Astrocyte of the cerebellum (primary cell): ENCODE results near the gene CTSC.
A peak's percentile ranks its signal among the peaks of the same experiment; 100 is the strongest.

ENCODE experiments used
- DNase-seq: peaks from one replicate; pipeline ENCODE4 v3.0.0-alpha.2; 2011; ENCODE audit warnings: low read depth
- H3K4me3 ChIP-seq: 2 replicates; pipeline ENCODE4 v1.5.1; 2011; ENCODE audit warnings: mild to moderate bottlenecking, low read depth, low read length, moderate library complexity
- CTCF ChIP-seq: IDR thresholded peaks from 2 replicates; pipeline ENCODE4 v1.5.1; 2012; ENCODE audit warnings: low read length, low read depth, moderate library complexity, mild to moderate bottlenecking; ENCODE audit errors: missing control alignments
- in situ Hi-C: cut with HindIII; loops from 2 replicates; pipeline ENCODE4 v1.10.0; 2017; ENCODE audit warnings: low sequenced_read_pairs

The CTSC gene

GRCh38 chr11:88284336-88285050, 53.0 kb downstream of the CTSC start:
- in situ Hi-C loops = no loop called here
- TF ChIP-seq CTCF = no peak
- no peak for DNase-seq

GRCh38 chr11:88282747-88283515, 54.6 kb downstream of the CTSC start:
- no peak overlapping the region for H3K4me3 ChIP-seq
- no peak for TF ChIP-seq CTCF
- in situ Hi-C loops = no loop called here
- DNase-seq = no peak

More at GRCh38 chr11:88284336-88285050, 53.0 kb downstream of the CTSC start:
- no peak overlapping the region for H3K4me3 ChIP-seq

DNA sequence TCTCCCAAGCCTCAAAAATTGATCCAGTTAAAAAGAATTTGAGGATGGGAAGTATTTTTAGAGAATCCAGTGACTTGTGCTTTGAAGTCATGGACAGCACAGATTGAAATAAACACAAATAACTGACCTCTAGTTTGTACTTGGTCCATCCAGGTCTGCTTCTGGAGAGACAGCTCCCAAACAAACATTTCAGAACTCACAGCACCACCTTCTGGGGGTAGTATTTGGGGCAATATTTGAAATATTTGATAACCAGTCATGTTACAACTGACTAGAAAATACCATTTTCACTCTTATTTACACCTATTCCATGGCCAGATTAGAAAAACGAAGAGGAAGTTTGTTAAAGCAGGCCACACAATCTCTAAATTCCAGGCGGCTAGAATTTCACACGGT, 56.2 kb downstream of the CTSC start:
- no peak overlapping the region for H3K4me3 ChIP-seq
- in situ Hi-C loops = no loop called here
- TF ChIP-seq CTCF = no peak
- no peak for DNase-seq

GRCh38 chr11:88280673-88281316, 56.7 kb downstream of the CTSC start:
- DNase-seq = peak; percentile 41
- in situ Hi-C loops = no loop called here
- TF ChIP-seq CTCF = no peak
- H3K4me3 ChIP-seq = no peak overlapping the region

DNA sequence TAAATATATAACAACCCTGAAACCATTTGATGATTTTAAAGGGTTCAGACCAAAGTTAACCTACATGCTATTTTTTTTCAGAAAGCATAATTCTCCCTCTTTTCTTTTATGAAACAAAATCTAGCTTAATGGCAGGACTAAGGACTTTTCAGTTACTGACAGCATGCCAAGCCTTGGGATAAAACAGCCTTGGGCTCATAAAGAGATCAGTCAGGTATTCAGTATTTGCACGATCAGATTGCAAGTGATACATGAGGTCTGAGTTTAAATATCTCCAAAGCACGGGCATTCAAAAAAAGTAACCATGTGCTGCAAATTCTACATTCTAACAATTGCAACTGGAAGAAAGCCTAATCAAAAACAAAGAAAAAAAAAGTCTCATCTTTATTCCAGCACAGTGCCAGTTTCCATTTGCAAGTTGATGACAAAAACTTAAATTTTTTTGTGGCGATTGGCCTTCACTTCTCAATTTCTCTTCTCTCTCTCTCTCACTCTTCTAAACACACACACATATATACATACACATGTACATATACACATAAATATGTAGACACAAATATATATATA, 60.1 kb downstream of the CTSC start:
- in situ Hi-C loops = no loop called here
- DNase-seq = no peak
- no peak overlapping the region for H3K4me3 ChIP-seq
- no peak for TF ChIP-seq CTCF

GRCh38 chr11:88275636-88276035, 61.9 kb downstream of the CTSC start:
- no peak for DNase-seq
- in situ Hi-C loops = no loop called here
- no peak overlapping the region for H3K4me3 ChIP-seq
- TF ChIP-seq CTCF = no peak
